ENCODE measurements around the gene CREB3L2.

DNA sequence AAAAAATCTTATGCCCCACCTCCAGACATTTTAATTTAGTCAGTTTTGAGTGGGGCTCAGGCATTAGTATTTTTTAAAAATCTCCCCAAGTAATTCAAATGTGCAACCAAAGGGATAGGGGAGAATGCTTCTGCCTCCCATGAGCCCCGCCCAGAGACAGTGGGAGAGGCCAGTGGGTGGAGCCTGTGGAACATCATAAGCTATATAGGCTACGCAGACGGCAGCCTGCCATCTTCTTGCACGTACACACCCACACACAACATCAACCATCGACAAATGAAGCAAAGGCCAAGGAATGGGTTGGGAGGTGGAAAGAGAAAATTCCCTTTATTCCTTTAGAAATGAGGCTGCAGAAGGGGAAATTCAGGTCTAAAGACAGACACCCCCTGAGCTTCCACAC is 25.2 kb downstream of the CREB3L2 start:
- TF ChIP-seq CTCF (IDR thresholded peaks at IDR 0.05 in 2 of 3, conservative IDR thresholded peaks at IDR 0.05 in 1 of 3; ENCODE audit: control insufficient read depth in 2 of 3, extremely low read depth in 1 of 3, insufficient read depth in 1 of 3, low read depth in 3 of 3, low read length in 3 of 3), result no peak
- TF ChIP-seq EZH2 (IDR thresholded peaks at IDR 0.05; ENCODE audit: borderline replicate concordance, control insufficient read depth, low read depth, low read length), result no peak
- TF ChIP-seq JUNB (IDR thresholded peaks at IDR 0.05), result no peak
- no peak for TF ChIP-seq RBBP5 (conservative IDR thresholded peaks at IDR 0.05)
- TF ChIP-seq POLR2A (IDR thresholded peaks at IDR 0.05; ENCODE audit: low read depth, low read length), result no peak
- TF ChIP-seq MYC (IDR thresholded peaks at IDR 0.05; ENCODE audit: insufficient read depth, insufficient read length, insufficient replicate concordance, low read length, severe bottlenecking), result no peak
- no peak for TF ChIP-seq ZBTB33 (IDR thresholded peaks at IDR 0.05)
- no peak for TF ChIP-seq EP300 (IDR thresholded peaks at IDR 0.05; ENCODE audit: borderline replicate concordance in 1 of 2, control insufficient read depth in 1 of 2, low read depth in 2 of 2, low read length in 2 of 2)
- TF ChIP-seq ETV6 (conservative IDR thresholded peaks at IDR 0.05 in 1 of 2, IDR thresholded peaks at IDR 0.05 in 1 of 2; ENCODE audit: borderline replicate concordance in 1 of 2, low read depth in 1 of 2), result no peak
- no peak for TF ChIP-seq ATF2 (IDR thresholded peaks at IDR 0.05; ENCODE audit: low read length)
- no peak for TF ChIP-seq MXI1 (IDR thresholded peaks at IDR 0.05; ENCODE audit: low read depth, low read length)
- no peak for TF ChIP-seq BMI1 (IDR thresholded peaks at IDR 0.05; ENCODE audit: borderline replicate concordance)
- TF ChIP-seq, protein P1, sequence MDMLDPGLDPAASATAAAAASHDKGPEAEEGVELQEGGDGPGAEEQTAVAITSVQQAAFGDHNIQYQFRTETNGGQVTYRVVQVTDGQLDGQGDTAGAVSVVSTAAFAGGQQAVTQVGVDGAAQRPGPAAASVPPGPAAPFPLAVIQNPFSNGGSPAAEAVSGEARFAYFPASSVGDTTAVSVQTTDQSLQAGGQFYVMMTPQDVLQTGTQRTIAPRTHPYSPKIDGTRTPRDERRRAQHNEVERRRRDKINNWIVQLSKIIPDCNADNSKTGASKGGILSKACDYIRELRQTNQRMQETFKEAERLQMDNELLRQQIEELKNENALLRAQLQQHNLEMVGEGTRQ (IDR thresholded peaks at IDR 0.05; ENCODE audit: borderline replicate concordance, low read depth, low read length), result no peak

All from GM12878 (cell line).